Measurements from ENCODE around the gene HOXB4.
"Not testable (repeated sequence)": the region's sequence is repeated elsewhere in the genome, so short reads cannot be mapped to it uniquely, and the experiment has no call there.

Gene HOXB4

GRCh38 chr17:48546924-48547807 is 31.0 kb downstream of the HOXB4 start:
- DNase-seq (ENCODE audit: low spot score): no peak

- no peak for DNase-seq (ENCODE audit: low spot score)
Measured at GRCh38 chr17:48546137-48546923, 31.8 kb downstream of the HOXB4 start.

GRCh38 chr17:48545539-48545938 is 32.6 kb downstream of the HOXB4 start:
- no peak for DNase-seq (ENCODE audit: low spot score)

GRCh38 chr17:48545022-48545375 is 33.2 kb downstream of the HOXB4 start, which contains the start of gene HOXB2:
Gene HOXB2, minus strand, starts transcription at chr17:48545109. Its CDS starts 198 bp downstream, at chr17:48544911.
- no peak for DNase-seq (ENCODE audit: low spot score)

GRCh38 chr17:48544349-48545021 is 33.7 kb downstream of the HOXB4 start:
- DNase-seq (ENCODE audit: low spot score): no peak

- no peak for DNase-seq (ENCODE audit: low spot score)
Measured at GRCh38 chr17:48543854-48544348, 34.2 kb downstream of the HOXB4 start.

- no peak for DNase-seq (ENCODE audit: low spot score)
Measured at GRCh38 chr17:48543107-48543853, 34.9 kb downstream of the HOXB4 start.

- no peak for DNase-seq (ENCODE audit: low spot score)
Measured at GRCh38 chr17:48542698-48543106, 35.4 kb downstream of the HOXB4 start.

- DNase-seq (ENCODE audit: low spot score): no peak
Measured at GRCh38 chr17:48542114-48542656, 36.0 kb downstream of the HOXB4 start.

GRCh38 chr17:48541577-48542113 is 36.5 kb downstream of the HOXB4 start:
- DNase-seq (ENCODE audit: low spot score): no peak

- DNase-seq (ENCODE audit: low spot score): no peak
Measured at GRCh38 chr17:48541036-48541576, 37.0 kb downstream of the HOXB4 start.

- no peak for DNase-seq (ENCODE audit: low spot score)
Measured at GRCh38 chr17:48540213-48540612, 37.9 kb downstream of the HOXB4 start.

- DNase-seq (ENCODE audit: low spot score): no peak
Measured at GRCh38 chr17:48539177-48539576, 39.0 kb downstream of the HOXB4 start.

GRCh38 chr17:48537316-48537715 is 40.8 kb downstream of the HOXB4 start:
- DNase-seq (ENCODE audit: low spot score): peak; percentile 26

- not testable (repeated sequence) for DNase-seq (ENCODE audit: low spot score)
Measured at GRCh38 chr17:48535793-48536559, 42.2 kb downstream of the HOXB4 start.

- DNase-seq (ENCODE audit: low spot score): no peak
Measured at GRCh38 chr17:48532261-48532660, 45.9 kb downstream of the HOXB4 start.

GRCh38 chr17:48530887-48531272 is 47.3 kb downstream of the HOXB4 start, which contains the start of gene HOXB1:
Gene HOXB1, minus strand, starts transcription at chr17:48531011. Its CDS starts 107 bp downstream, at chr17:48530904.
- peak; percentile 43 for DNase-seq (ENCODE audit: low spot score)

- DNase-seq (ENCODE audit: low spot score): no peak
Measured at GRCh38 chr17:48530208-48530886, 47.8 kb downstream of the HOXB4 start.

GRCh38 chr17:48529683-48530009 is 48.5 kb downstream of the HOXB4 start:
- no peak for DNase-seq (ENCODE audit: low spot score)
